Glutamatergic neuron (in vitro differentiated cells): ENCODE results near the gene SLC39A8. TPM values are rescaled to one million over a fixed set of nuclear protein-coding genes. Genes with fewer than 3 reads are reported as not detected.

Experiments used
- DNase-seq: peaks from one replicate; pipeline ENCODE4 v3.0.0; 2022
- H3K27ac Mint-ChIP-seq: one replicate; pipeline ENCODE4 v1.8.0; 2020; ENCODE audit warnings: mild to moderate bottlenecking, mixed read lengths, inconsistent platforms; ENCODE audit not compliant: unreplicated experiment
- H3K27me3 Mint-ChIP-seq: one replicate; pipeline ENCODE4 v1.8.0; 2020; ENCODE audit warnings: mild to moderate bottlenecking, moderate library complexity, mixed read lengths, inconsistent platforms; ENCODE audit not compliant: unreplicated experiment
- H3K36me3 Mint-ChIP-seq: one replicate; pipeline ENCODE4 v1.8.0; 2020; ENCODE audit warnings: mild to moderate bottlenecking, mixed read lengths, inconsistent platforms; ENCODE audit not compliant: unreplicated experiment
- H3K4me1 Mint-ChIP-seq: one replicate; pipeline ENCODE4 v1.8.0; 2020; ENCODE audit warnings: mild to moderate bottlenecking, low read depth, mixed read lengths, inconsistent platforms; ENCODE audit not compliant: unreplicated experiment
- H3K4me3 Mint-ChIP-seq: one replicate; pipeline ENCODE4 v1.8.0; 2020; ENCODE audit warnings: mild to moderate bottlenecking, mixed read lengths, inconsistent platforms; ENCODE audit not compliant: unreplicated experiment
- H3K9me3 Mint-ChIP-seq: one replicate; pipeline ENCODE4 v1.8.0; 2020; ENCODE audit warnings: mild to moderate bottlenecking, moderate library complexity, mixed read lengths, inconsistent platforms; ENCODE audit not compliant: unreplicated experiment
- CTCF ChIP-seq: fragments of 200-600 bp; sonication (generic); IDR thresholded peaks from one replicate; pipeline ENCODE4 v1.5.0; 2021; ENCODE audit not compliant: partially characterized antibody, unreplicated experiment
- total RNA-seq: library from RNA; stranded (reverse); fragmentation: NEBNext Ultra II Directional; extraction: Animal tissue kit (Norgen Biotek cat#: 25700); gene quantifications from one replicate; pipeline ENCODE4 v1.2.1, GENCODE V29; 2021; ENCODE audit not compliant: unreplicated experiment

SLC39A8 gene
- total RNA-seq, 1 donor from 2014 or later: 0.83 TPM

DNA sequence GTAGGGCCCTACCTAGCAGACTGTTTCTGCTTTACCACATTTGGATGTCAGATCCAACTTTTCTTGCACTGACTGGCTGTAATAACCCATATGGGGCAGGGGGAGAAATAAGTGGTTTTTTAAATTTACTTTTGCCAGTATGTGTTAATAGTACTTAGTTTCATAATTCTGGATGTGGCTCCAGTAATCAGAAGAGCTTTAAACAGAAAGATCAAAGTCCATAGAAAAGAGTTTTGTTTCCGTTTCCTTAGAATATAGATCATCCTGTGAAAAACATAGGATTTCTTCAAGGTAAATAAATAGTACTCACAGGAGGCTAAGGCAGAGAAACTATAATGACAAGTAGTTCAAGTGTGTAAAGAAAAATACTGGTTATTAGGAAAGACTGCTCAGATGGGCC is 85.6 kb downstream of the SLC39A8 start:
- Mint-ChIP-seq H3K27me3 (peaks cover 3% of the 10 kb centered on the region), H3K36me3 (no peaks in the 10 kb centered on the region), H3K4me1 (no peaks in the 10 kb centered on the region), H3K9me3 (no peaks in the 10 kb centered on the region), H3K4me3 (no peak overlapping the region), H3K27ac (no peak overlapping the region)
- DNase-seq: no peak
- TF ChIP-seq CTCF: no peak

DNA sequence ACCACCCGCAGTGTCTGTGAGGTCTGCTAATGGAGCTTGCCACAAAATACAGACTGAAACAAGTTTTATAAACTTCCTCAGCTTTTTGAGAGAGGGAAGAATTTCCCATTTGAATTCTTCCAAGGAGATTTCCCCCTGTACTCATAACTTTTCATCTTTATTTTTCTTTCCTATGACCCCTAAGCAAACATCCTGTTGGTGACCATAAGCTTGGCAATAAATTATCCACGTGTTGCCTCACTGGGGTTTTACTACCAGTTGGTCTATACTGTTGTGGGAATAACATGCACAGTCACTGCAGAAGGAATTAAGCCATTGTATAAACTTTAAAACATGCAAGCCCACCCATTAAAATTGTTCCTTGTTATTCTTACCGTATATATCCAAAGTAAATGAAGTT is 86.2 kb downstream of the SLC39A8 start:
- DNase-seq: no peak
- no peak for TF ChIP-seq CTCF
- Mint-ChIP-seq H3K27me3 (peaks cover 3% of the 10 kb centered on the region), H3K27ac (no peak overlapping the region), H3K4me3 (no peak overlapping the region), H3K4me1 (no peaks in the 10 kb centered on the region), H3K36me3 (no peaks in the 10 kb centered on the region), H3K9me3 (no peaks in the 10 kb centered on the region)

DNA sequence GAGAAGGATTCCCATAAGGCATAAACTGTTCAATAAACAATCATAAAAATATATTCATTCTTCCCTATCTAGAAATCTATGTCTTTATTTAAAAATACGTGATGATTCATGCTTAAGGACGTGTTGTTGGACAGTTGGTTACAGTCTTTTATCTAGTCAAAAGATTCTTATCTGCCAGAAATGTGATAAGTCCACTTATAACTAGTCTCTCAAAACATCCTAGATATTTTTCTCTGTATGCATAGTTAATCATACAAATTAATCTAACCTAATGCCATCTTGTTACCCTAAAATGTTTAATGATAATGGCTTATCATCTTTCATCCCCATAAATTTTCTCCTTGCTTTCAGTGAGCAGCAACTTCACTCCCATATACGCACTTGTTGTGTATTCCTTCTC is 89.0 kb downstream of the SLC39A8 start:
- Mint-ChIP-seq H3K27me3 (peaks cover 3% of the 10 kb centered on the region), H3K4me1 (no peaks in the 10 kb centered on the region), H3K27ac (no peak overlapping the region), H3K9me3 (no peaks in the 10 kb centered on the region), H3K36me3 (no peaks in the 10 kb centered on the region), H3K4me3 (no peak overlapping the region)
- TF ChIP-seq CTCF: no peak
- no peak for DNase-seq

DNA sequence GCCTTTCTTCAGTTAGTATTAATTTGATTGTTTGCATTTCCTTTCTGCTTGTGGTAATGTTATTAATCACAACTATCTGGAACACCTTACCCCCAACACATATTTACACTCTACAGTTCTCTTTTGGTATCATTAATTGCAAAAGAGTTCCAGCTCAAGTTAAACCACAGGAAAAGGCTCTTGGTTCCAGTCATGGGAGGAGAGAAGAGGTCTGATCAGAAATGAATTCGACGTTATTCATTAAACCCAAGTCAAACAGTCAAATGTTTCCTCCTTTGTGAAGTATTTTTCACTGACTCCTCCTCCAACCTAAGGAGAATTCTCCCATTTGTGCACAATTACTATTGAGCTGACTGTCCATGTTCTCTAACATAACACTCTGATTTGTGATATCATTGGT is 91.4 kb downstream of the SLC39A8 start:
- H3K4me1 Mint-ChIP-seq: no peaks in the 10 kb centered on the region
- no peak overlapping the region for H3K4me3 Mint-ChIP-seq
- no peak overlapping the region for H3K27ac Mint-ChIP-seq
- TF ChIP-seq CTCF: no peak
- H3K27me3 Mint-ChIP-seq: peaks cover 2% of the 10 kb centered on the region
- no peaks in the 10 kb centered on the region for H3K9me3 Mint-ChIP-seq
- H3K36me3 Mint-ChIP-seq: no peaks in the 10 kb centered on the region
- no peak for DNase-seq

GRCh38 chr4:102252171-102252570 is 93.1 kb downstream of the SLC39A8 start:
- no peak for TF ChIP-seq CTCF
- H3K4me3 Mint-ChIP-seq: no peak overlapping the region
- H3K9me3 Mint-ChIP-seq: no peaks in the 10 kb centered on the region
- H3K27ac Mint-ChIP-seq: no peak overlapping the region
- no peaks in the 10 kb centered on the region for H3K27me3 Mint-ChIP-seq
- H3K4me1 Mint-ChIP-seq: no peaks in the 10 kb centered on the region
- no peaks in the 10 kb centered on the region for H3K36me3 Mint-ChIP-seq
- DNase-seq: no peak
